Progenitor cell of endocrine pancreas (in vitro differentiated cells): Measurements from ENCODE around the gene ATRIP. TPM values are rescaled to one million over a fixed set of nuclear protein-coding genes. Genes with fewer than 3 reads are reported as not detected.

ENCODE experiments used
- DNase-seq: peaks from one replicate; pipeline ENCODE4 v3.0.0; 2021; ENCODE audit warnings: low spot score; ENCODE audit not compliant: unreplicated experiment
- H3K27ac Mint-ChIP-seq: 2 replicates; pipeline ENCODE4 v1.8.0; 2021; ENCODE audit warnings: mild to moderate bottlenecking, moderate library complexity, mixed read lengths
- H3K27me3 Mint-ChIP-seq: 2 replicates; pipeline ENCODE4 v1.8.0; 2021; ENCODE audit warnings: mixed read lengths
- H3K36me3 Mint-ChIP-seq: 2 replicates; pipeline ENCODE4 v1.8.0; 2022; ENCODE audit warnings: mixed read lengths; ENCODE audit not compliant: insufficient read depth
- H3K4me1 Mint-ChIP-seq: 2 replicates; pipeline ENCODE4 v1.8.0; 2021; ENCODE audit warnings: low read depth, mixed read lengths
- H3K4me3 Mint-ChIP-seq: 2 replicates; pipeline ENCODE4 v1.8.0; 2021; ENCODE audit warnings: low read depth, mild to moderate bottlenecking, moderate library complexity, mixed read lengths
- H3K9me3 Mint-ChIP-seq: 2 replicates; pipeline ENCODE4 v1.8.0; 2021; ENCODE audit warnings: low read depth, mixed read lengths
- total RNA-seq: library from RNA; stranded (reverse); gene quantifications from 2 replicates; pipeline ENCODE4 v1.2.1, GENCODE V29; 2021
- TF ChIP-seq, protein P1 (sequence below): fragments of 200-600 bp; sonication (generic); IDR thresholded peaks from one replicate; pipeline ENCODE4 v1.5.0; 2021; ENCODE audit warnings: antibody characterized with exemption, mild to moderate bottlenecking; ENCODE audit not compliant: unreplicated experiment

The ATRIP gene
- total RNA-seq, 1 donor from 2014 or later, result 13.8 TPM

- Mint-ChIP-seq H3K27ac (no peak overlapping the region), H3K4me1 (peaks cover 2% of the 10 kb centered on the region), H3K9me3 (no peaks in the 10 kb centered on the region), H3K4me3 (no peak overlapping the region), H3K27me3 (no peaks in the 10 kb centered on the region), H3K36me3 (peaks cover 14% of the 10 kb centered on the region)
- TF ChIP-seq, protein P1, sequence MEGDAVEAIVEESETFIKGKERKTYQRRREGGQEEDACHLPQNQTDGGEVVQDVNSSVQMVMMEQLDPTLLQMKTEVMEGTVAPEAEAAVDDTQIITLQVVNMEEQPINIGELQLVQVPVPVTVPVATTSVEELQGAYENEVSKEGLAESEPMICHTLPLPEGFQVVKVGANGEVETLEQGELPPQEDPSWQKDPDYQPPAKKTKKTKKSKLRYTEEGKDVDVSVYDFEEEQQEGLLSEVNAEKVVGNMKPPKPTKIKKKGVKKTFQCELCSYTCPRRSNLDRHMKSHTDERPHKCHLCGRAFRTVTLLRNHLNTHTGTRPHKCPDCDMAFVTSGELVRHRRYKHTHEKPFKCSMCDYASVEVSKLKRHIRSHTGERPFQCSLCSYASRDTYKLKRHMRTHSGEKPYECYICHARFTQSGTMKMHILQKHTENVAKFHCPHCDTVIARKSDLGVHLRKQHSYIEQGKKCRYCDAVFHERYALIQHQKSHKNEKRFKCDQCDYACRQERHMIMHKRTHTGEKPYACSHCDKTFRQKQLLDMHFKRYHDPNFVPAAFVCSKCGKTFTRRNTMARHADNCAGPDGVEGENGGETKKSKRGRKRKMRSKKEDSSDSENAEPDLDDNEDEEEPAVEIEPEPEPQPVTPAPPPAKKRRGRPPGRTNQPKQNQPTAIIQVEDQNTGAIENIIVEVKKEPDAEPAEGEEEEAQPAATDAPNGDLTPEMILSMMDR, result no peak
- no peak for DNase-seq
Measured at GRCh38 chr3:48418651-48419050, 27.9 kb upstream of the ATRIP start.

DNA sequence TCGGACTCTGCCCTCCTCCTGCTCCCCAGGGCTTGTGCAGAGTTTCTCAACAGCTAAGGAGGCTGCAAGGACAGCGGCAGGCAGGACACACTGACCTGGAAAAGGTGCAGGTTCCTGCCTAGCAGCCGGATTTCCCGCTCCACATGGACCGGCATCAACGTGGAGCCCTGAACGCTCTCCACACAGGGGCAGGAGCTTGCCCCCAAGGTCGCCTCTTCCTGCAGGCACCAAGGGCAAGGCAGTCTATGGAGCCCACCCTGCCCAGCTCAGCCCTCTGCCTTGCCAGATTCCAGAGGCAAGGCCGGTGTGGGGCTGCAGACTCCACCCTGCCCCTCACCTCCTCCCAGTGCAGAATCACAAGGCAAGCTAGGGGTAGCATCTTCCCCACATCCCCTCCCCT is 27.4 kb upstream of the ATRIP start:
- Mint-ChIP-seq H3K4me3 (no peak overlapping the region), H3K9me3 (no peaks in the 10 kb centered on the region), H3K36me3 (peaks cover 13% of the 10 kb centered on the region), H3K4me1 (peaks cover 2% of the 10 kb centered on the region), H3K27ac (no peak overlapping the region), H3K27me3 (no peaks in the 10 kb centered on the region)
- TF ChIP-seq, protein P1, result no peak
- no peak for DNase-seq

DNA sequence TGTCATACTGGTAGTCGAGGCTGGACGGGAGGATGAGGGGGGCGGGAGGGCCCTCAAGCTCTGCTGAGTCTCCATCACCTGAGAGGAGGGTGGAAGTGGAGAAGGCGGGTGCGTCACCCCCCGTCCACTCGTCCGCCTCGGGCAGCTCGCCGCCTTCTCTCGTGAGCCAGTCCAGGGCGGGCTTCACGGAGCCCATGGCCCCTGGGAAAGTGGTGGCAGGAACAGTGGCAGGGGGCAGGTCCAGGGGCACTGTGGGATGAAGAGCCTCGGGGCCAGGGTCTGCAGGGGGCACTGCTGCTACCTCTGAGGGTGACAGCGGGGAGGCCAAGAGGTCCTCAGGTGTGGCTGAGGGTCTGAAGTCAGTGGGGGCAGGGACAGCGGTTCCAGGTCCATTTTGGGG is 26.9 kb upstream of the ATRIP start:
- TF ChIP-seq, protein P1, result no peak
- H3K4me1 Mint-ChIP-seq, result peaks cover 5% of the 10 kb centered on the region
- no peaks in the 10 kb centered on the region for H3K9me3 Mint-ChIP-seq

GRCh38 chr3:48420561-48420960 is 26.0 kb upstream of the ATRIP start:
- Mint-ChIP-seq H3K36me3 (peaks cover 10% of the 10 kb centered on the region), H3K9me3 (no peaks in the 10 kb centered on the region), H3K4me1 (peaks cover 12% of the 10 kb centered on the region), H3K4me3 (no peak overlapping the region), H3K27ac (peak overlapping the region; percentile 84), H3K27me3 (no peaks in the 10 kb centered on the region)
- TF ChIP-seq, protein P1, result no peak
- DNase-seq, result no peak

More for the DNA sequence above, 26.9 kb upstream of the ATRIP start:
- Mint-ChIP-seq H3K36me3 (peaks cover 11% of the 10 kb centered on the region), H3K27me3 (no peaks in the 10 kb centered on the region), H3K4me3 (no peak overlapping the region), H3K27ac (no peak overlapping the region)
- no peak for DNase-seq

DNA sequence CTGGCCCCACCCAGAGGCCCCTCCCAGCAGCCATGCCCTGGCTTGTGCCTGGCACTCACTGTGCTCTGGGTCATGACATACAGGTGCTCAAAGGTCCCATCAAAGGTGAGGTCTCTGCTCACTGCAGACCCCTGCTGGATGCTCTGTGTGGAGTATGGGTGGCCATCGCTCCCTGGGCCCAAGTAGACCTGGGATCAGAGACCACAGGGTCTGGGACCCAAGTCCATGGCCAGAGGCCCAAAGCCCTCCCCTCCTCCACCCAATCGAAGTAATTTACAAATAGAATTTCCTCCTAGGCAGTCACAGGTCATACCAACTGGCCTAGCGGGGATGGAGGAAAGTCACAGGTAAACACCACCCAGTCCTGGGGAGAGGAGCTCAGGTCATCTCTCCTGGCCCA is 24.3 kb upstream of the ATRIP start:
- H3K36me3 Mint-ChIP-seq, result peaks cover 8% of the 10 kb centered on the region
- no peak for DNase-seq

More for the DNA sequence above, 24.3 kb upstream of the ATRIP start:
- Mint-ChIP-seq H3K9me3 (no peaks in the 10 kb centered on the region), H3K4me3 (no peak overlapping the region), H3K4me1 (peaks cover 26% of the 10 kb centered on the region), H3K27ac (no peak overlapping the region), H3K27me3 (no peaks in the 10 kb centered on the region)
- TF ChIP-seq, protein P1, result peak; percentile 13
